ENCODE data around the gene ZBTB17. TPM values are rescaled to one million over a fixed set of nuclear protein-coding genes. Genes with fewer than 3 reads are reported as not detected.
A peak's percentile ranks its signal among the peaks of the same experiment; 100 is the strongest.

ZBTB17 gene
- total RNA-seq, 3 donors from 2014 or later = 21.9 to 40.3 (median 38.5) TPM

GRCh38 chr1:15965228-15965767, 10.6 kb downstream of the ZBTB17 start:
- no peak for DNase-seq (ENCODE audit: low spot score in 2 of 2)
- no peak for TF ChIP-seq POLR2A (IDR thresholded peaks at IDR 0.05)
- no peak for TF ChIP-seq POLR2AphosphoS5 (IDR thresholded peaks at IDR 0.05)
- no peak for TF ChIP-seq CTCF (IDR thresholded peaks at IDR 0.05)
- no peaks in the 10 kb centered on the region for H3K36me3 ChIP-seq
- H3K27me3 ChIP-seq = no peaks in the 10 kb centered on the region
- H3K27ac ChIP-seq = peak overlapping the region in 1 of 2 donors; percentile 46
- intact Hi-C loops (cut with DNase I; ENCODE audit: low total_unique reads) = no loop called here
- no peaks in the 10 kb centered on the region for H3K4me1 ChIP-seq
- H3K9me3 ChIP-seq = no peaks in the 10 kb centered on the region
- H3K4me3 ChIP-seq = no peak overlapping the region

GRCh38 chr1:15963968-15964648, 11.8 kb downstream of the ZBTB17 start:
- H3K36me3 ChIP-seq = no peaks in the 10 kb centered on the region
- no peak for DNase-seq (ENCODE audit: low spot score in 2 of 2)
- no peaks in the 10 kb centered on the region for H3K4me1 ChIP-seq
- H3K4me3 ChIP-seq = no peak overlapping the region
- no peaks in the 10 kb centered on the region for H3K27me3 ChIP-seq
- H3K27ac ChIP-seq = no peak overlapping the region
- H3K9me3 ChIP-seq = no peaks in the 10 kb centered on the region
- TF ChIP-seq CTCF (IDR thresholded peaks at IDR 0.05) = no peak
- TF ChIP-seq POLR2A (IDR thresholded peaks at IDR 0.05) = no peak
- no peak for TF ChIP-seq POLR2AphosphoS5 (IDR thresholded peaks at IDR 0.05)
- intact Hi-C loops (cut with DNase I; ENCODE audit: low total_unique reads) = no loop called here

- intact Hi-C loops (cut with DNase I; ENCODE audit: low total_unique reads) = no loop called here
- Histone ChIP-seq H3K27me3 (no peaks in the 10 kb centered on the region), H3K4me1 (no peaks in the 10 kb centered on the region), H3K27ac (no peak overlapping the region), H3K4me3 (no peak overlapping the region), H3K36me3 (no peaks in the 10 kb centered on the region), H3K9me3 (no peaks in the 10 kb centered on the region)
- no peak for TF ChIP-seq POLR2A (IDR thresholded peaks at IDR 0.05)
- no peak for TF ChIP-seq POLR2AphosphoS5 (IDR thresholded peaks at IDR 0.05)
- TF ChIP-seq CTCF (IDR thresholded peaks at IDR 0.05) = no peak
- DNase-seq (ENCODE audit: low spot score in 2 of 2) = no peak
Measured at GRCh38 chr1:15963363-15963967, 12.4 kb downstream of the ZBTB17 start.

- Histone ChIP-seq H3K27me3 (no peaks in the 10 kb centered on the region), H3K4me1 (no peaks in the 10 kb centered on the region), H3K4me3 (no peak overlapping the region), H3K36me3 (no peaks in the 10 kb centered on the region), H3K27ac (no peak overlapping the region), H3K9me3 (no peaks in the 10 kb centered on the region)
- intact Hi-C loops (cut with DNase I; ENCODE audit: low total_unique reads) = no loop called here
- peak in 1 of 2 donors; percentile 5 for DNase-seq (ENCODE audit: low spot score in 2 of 2)
- TF ChIP-seq CTCF (IDR thresholded peaks at IDR 0.05) = no peak
- no peak for TF ChIP-seq POLR2A (IDR thresholded peaks at IDR 0.05)
- TF ChIP-seq POLR2AphosphoS5 (IDR thresholded peaks at IDR 0.05) = no peak
Measured at GRCh38 chr1:15962671-15963362, 13.1 kb downstream of the ZBTB17 start.

- TF ChIP-seq POLR2AphosphoS5 (IDR thresholded peaks at IDR 0.05) (no peak), POLR2A (IDR thresholded peaks at IDR 0.05) (no peak), CTCF (IDR thresholded peaks at IDR 0.05) (no peak)
- H3K27ac ChIP-seq = no peak overlapping the region
Measured at GRCh38 chr1:15962176-15962575, 13.7 kb downstream of the ZBTB17 start.

More at GRCh38 chr1:15962176-15962575, 13.7 kb downstream of the ZBTB17 start:
- no peaks in the 10 kb centered on the region for H3K36me3 ChIP-seq
- peak in 1 of 2 donors; percentile 10 for DNase-seq (ENCODE audit: low spot score in 2 of 2)
- no peaks in the 10 kb centered on the region for H3K27me3 ChIP-seq
- no peak overlapping the region for H3K4me3 ChIP-seq
- H3K4me1 ChIP-seq = no peaks in the 10 kb centered on the region
- no peaks in the 10 kb centered on the region for H3K9me3 ChIP-seq
- intact Hi-C loops (cut with DNase I; ENCODE audit: low total_unique reads) = no loop called here
